Activated CD8-positive, alpha-beta memory T cell treated with anti-CD3 and anti-CD28 coated beads, Interleukin-2, amount 10 ng/mL, durations not matched to agents 7 days and 5 days (primary cell): ENCODE measurements around the gene AP3B2. TPM values are rescaled to one million over a fixed set of nuclear protein-coding genes. Genes with fewer than 3 reads are reported as not detected.
"Not testable (repeated sequence)": the region's sequence is repeated elsewhere in the genome, so short reads cannot be mapped to it uniquely, and the experiment has no call there.

Source experiments
- ATAC-seq: fragments of 150-1000 bp; cut with Tn5 transposase; one replicate; pipeline ENCODE4 v1.10.0; 2021; ENCODE audit warnings: moderate library complexity
- CTCF ChIA-PET: fragments of 350-600 bp; sonication (Branson Sonifier 250); formaldehyde crosslinking; loops from one replicate; lab custom pipeline; 2021; ENCODE audit warnings: antibody characterized with exemption; lab: Charles Lee
- DNase-seq: peaks from one replicate; pipeline ENCODE4 v3.0.0-alpha.2; 2020
- H3K27ac Mint-ChIP-seq: one replicate; pipeline ENCODE4 v1.8.0; 2021; ENCODE audit warnings: mild to moderate bottlenecking, mixed read lengths
- H3K27me3 Mint-ChIP-seq: one replicate; pipeline ENCODE4 v1.8.0; 2021; ENCODE audit warnings: mixed read lengths
- H3K36me3 Mint-ChIP-seq: one replicate; pipeline ENCODE4 v1.8.0; 2021; ENCODE audit warnings: mild to moderate bottlenecking, mixed read lengths
- H3K4me1 Mint-ChIP-seq: one replicate; pipeline ENCODE4 v1.8.0; 2021; ENCODE audit warnings: mixed read lengths
- H3K4me3 Mint-ChIP-seq: one replicate; pipeline ENCODE4 v1.8.0; 2021; ENCODE audit warnings: mild to moderate bottlenecking, moderate library complexity, mixed read lengths
- H3K9me3 Mint-ChIP-seq: one replicate; pipeline ENCODE4 v1.8.0; 2022; ENCODE audit warnings: low read depth, mixed read lengths
- total RNA-seq, 2 experiments: library from RNA; stranded (reverse); gene quantifications; one replicate each; pipeline ENCODE4 v1.2.3, GENCODE V29; 2021

The AP3B2 gene
- total RNA-seq, 2 experiments from 2014 or later = not detected

DNA sequence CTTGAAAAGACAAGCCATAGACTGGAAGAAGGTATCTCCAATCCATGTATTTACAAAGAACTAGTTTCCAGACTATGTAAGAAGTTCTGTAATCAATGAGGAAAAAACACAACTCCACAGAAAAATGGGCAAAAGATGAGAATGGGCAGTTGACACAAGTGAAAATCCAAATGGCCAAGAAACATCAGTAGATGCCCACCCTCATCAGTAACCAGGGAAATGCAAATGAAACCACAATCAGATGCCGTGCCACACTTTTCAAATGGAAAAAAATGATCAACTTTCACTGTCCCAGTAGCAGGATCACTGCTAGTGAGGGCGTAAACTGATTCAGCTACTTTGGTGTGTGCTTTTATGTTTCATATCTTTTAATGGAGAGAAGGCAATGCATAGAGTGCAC is 58.0 kb downstream of the AP3B2 start:
- Mint-ChIP-seq H3K9me3 (no peaks in the 10 kb centered on the region), H3K4me1 (peaks cover 2% of the 10 kb centered on the region), H3K36me3 (no peaks in the 10 kb centered on the region), H3K27me3 (peaks cover 46% of the 10 kb centered on the region), H3K27ac (no peak overlapping the region), H3K4me3 (no peak overlapping the region)
- DNase-seq = no peak
- CTCF ChIA-PET = no interaction called here
- ATAC-seq = no peak

DNA sequence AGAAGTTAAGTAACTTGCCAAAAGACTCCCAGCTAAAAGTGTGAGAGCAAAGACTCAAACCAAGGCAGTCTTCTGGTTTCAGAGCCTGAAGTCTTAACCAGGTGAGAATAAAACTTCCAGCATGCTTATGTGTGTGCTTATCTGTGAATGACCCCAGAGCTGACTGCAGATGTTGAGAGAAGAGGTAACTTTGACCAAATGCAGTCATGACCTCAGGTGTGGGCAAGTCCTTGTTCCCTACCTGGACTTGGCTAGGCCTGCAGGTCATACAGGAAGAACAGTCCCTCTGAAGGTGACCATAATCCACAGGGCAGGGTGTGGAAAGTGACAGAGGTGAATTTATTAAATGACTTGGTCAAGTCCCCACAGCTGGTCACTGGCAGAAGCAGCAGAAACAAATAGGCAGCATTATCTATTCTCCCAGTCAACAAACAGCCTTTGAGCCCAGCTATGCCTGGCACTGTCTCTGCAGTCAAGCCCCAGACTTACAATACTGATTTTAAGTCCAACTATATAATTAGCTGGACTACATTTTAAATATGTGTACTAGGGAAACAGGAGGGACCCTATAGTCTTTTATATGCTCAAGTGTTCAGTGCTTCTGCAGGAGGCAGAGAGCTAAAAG is 59.5 kb downstream of the AP3B2 start:
- Mint-ChIP-seq H3K27me3 (peaks cover 59% of the 10 kb centered on the region), H3K4me3 (no peak overlapping the region), H3K9me3 (no peaks in the 10 kb centered on the region), H3K4me1 (peaks cover 4% of the 10 kb centered on the region), H3K27ac (no peak overlapping the region), H3K36me3 (no peaks in the 10 kb centered on the region)
- DNase-seq = no peak
- ATAC-seq = no peak
- CTCF ChIA-PET = no interaction called here

DNA sequence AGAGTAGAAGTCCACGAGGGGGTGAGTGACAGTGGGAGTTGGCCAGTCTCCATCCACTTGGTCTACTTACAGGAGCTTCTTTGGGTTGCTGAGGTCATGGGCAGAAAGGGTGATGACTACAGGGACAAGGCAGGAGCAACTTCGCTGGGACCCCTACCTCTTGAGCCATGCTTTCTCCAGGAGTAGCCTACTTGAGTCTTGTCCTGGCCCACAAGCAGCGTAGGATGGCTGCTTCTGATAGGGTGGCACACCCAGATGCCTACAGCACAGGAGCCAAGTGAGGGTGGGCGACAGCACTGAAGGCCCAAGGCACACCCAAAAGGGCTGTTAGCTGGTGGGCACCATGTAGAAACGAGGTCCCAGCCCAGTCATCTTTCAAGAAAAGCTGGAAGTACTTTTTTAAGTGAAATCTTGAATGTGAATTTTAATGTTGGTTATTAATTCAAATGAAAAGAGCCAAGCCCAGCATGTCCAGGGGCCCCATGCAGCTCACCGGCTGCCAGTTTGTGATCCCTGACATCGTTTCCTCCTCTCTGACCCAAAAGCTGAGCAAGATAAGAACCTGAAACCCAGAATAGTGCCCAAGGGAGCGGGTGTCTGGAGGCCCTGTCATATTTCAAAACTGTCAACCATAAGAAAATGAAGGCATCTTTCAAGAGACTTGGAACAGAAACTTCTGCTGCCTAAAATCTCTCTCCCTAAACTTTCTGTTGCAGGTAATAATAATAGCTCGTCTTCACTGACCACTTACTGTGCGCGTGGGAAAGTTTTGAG is 60.3 kb downstream of the AP3B2 start:
- DNase-seq (no peak), ATAC-seq (no peak)
- no peaks in the 10 kb centered on the region for H3K9me3 Mint-ChIP-seq
- no peak overlapping the region for H3K27ac Mint-ChIP-seq
- H3K27me3 Mint-ChIP-seq = peaks cover 62% of the 10 kb centered on the region
- H3K36me3 Mint-ChIP-seq = no peaks in the 10 kb centered on the region
- H3K4me1 Mint-ChIP-seq = peaks cover 4% of the 10 kb centered on the region
- CTCF ChIA-PET = no interaction called here
- no peak overlapping the region for H3K4me3 Mint-ChIP-seq

DNA sequence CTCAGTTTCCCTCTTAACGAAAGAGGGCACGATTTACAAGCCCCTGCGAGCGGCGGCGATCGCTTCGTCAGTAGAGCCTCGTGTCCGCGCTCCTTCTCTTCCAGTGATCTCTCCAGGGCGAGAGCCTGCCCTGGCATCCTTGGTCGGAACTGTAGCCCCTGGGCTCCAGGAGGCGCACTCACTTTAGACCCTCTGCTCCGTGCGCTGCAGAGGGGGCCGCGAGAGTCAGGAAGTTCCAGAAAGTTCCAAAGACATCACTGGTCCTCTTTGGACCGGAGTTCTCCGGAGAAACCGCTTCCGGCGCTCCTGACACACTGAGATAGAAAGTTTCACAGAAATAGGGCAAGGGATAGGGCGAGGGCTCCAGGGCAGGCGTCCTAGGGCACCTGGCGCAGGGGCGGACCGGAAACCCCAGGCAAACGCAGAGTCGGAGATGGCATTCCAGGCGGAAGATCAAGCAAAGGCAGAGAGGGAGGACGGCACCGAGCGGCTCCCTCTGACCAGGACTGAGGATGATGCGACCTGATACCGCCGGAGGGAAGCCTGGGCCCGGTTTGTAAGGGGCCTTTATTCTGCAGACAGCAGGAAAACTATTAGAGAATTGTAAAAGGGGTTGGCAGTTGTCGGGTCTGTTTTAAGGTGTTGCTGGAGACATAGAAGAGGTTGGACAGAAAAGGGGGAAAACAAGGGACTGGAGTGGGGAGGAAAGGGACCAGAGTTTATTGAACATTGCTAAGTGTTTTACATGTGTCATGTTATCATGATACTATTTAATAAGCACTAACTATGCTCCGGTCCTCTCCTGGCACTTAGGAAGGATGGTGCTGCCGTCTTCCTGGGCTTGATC is 61.2 kb downstream of the AP3B2 start:
- Mint-ChIP-seq H3K9me3 (no peaks in the 10 kb centered on the region), H3K4me1 (peaks cover 4% of the 10 kb centered on the region), H3K27me3 (peaks cover 65% of the 10 kb centered on the region), H3K4me3 (no peak overlapping the region), H3K36me3 (no peaks in the 10 kb centered on the region), H3K27ac (no peak overlapping the region)
- DNase-seq (no peak), ATAC-seq (no peak)
- CTCF ChIA-PET = no interaction called here

DNA sequence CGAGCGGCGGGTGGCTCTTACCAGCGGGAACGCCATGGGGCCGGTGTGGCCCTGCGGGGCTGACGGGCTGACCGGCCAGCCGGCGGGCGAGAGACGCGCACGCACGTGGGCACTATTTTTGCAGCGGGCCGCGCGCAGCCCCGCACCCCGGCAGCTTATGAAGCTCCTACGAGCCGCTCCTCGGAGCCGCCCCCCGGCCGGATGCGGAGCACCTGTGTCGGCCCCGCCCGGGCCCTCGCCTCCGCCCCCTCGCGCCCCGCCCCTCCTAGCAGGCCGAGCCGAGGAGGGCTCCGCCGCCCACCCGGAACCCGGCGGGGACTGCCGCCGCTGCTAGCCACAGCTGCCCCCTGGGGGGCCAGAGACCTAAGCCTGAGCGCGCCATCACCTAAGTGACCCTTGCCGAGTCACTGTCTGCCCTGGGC is 61.8 kb downstream of the AP3B2 start:
- DNase-seq = peak; percentile 59
- no peaks in the 10 kb centered on the region for H3K36me3 Mint-ChIP-seq
- peak; percentile 83 for ATAC-seq
- no peak overlapping the region for H3K27ac Mint-ChIP-seq
- peaks cover 67% of the 10 kb centered on the region for H3K27me3 Mint-ChIP-seq
- H3K4me3 Mint-ChIP-seq = no peak overlapping the region
- H3K9me3 Mint-ChIP-seq = no peaks in the 10 kb centered on the region
- CTCF ChIA-PET = no interaction called here
- peaks cover 4% of the 10 kb centered on the region for H3K4me1 Mint-ChIP-seq

DNA sequence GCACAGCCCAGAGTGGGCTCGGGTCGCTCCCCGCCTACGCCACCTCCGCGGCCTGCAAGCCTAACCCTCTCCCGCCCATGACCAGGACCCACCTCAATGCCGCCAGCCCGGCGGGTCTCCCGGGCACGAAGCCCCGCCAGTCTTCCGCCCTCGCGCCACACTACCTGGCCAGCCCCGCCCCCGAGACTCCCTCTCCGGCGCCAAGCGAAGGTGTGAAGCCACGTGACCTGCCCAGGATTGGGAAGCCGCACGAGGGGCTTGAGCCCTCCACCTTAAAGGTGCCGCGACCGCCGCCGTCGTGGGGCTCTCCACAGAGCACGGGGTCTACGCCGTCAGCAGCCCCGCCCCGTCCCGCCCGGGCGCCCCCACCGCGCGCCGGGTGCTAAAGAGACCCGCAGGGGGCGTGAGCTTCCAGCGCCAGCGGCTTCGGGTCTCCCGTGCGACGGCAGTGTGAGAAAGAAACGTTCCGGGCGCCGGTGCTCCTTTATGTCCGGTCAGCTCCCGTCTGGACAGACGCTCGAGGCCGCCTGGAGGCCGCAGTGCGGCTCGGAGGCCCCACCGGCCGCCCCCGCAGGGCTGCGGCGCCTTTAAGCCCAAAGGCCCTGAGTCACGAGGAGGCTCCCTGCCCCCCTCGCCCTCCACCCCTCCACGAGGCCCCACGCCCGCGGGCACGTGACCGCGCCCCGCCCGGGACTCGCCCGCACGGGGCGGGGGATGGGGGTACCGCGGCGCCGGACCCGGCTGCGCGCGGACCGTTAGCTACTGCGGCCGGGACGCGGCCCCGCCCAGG is 62.4 kb downstream of the AP3B2 start, which contains the start of gene CPEB1:
CPEB1 (minus strand) TSS at position 319 of the 790 bp plus-strand sequence. CDS start 18,904 bp downstream, outside the sequence.
- ATAC-seq (peak; percentile 60), DNase-seq (no peak)
- Mint-ChIP-seq H3K4me3 (no peak within 1 kb of the TSS), H3K4me1 (peaks cover 4% of the 10 kb centered on the region), H3K27ac (no peak within 1 kb of the TSS), H3K27me3 (peaks cover 68% of the 10 kb centered on the region), H3K36me3 (no peaks in the 10 kb centered on the region), H3K9me3 (no peaks in the 10 kb centered on the region)
- CTCF ChIA-PET = no interaction called here

DNA sequence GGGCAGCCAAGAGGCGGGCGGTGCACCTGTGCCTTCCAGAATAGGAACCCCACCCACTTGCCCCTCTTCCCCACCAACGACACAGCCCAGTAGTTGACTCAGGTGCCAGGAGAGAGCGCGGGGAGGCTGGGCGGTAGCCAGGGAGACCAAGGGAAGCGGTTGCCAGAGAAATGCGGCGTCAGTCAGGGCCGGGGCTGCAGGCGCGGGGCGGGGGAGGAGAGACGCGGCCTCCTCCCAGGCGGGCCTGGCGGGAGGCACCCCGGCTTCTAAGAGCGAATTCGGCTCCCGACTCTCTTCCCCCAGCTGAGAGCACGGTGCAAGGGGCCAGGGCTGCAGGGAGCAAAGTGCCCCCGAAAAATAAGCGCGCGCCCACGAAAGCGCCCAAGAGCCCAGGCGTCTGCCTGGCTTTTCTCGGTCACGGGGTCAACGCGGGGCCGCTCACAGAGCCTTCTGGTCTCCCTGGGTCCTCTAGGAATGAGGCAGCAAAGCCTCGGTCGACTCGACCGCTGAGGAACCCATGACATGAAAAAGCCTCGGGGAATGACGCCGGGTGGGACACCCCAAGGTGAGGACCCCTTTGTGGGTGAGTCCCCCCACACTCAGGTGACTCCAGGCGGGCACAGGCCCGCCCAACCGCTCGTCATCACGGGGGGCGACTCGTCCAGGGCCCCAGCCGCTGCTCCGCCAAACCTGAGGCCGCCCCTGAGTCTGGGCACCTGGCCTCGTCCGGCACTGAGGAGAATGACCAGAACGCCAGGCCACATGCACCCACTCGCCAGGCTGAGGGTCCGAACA is 63.2 kb downstream of the AP3B2 start:
- Mint-ChIP-seq H3K9me3 (no peaks in the 10 kb centered on the region), H3K27me3 (peaks cover 73% of the 10 kb centered on the region), H3K27ac (no peak overlapping the region), H3K4me1 (peaks cover 4% of the 10 kb centered on the region), H3K36me3 (no peaks in the 10 kb centered on the region), H3K4me3 (no peak overlapping the region)
- DNase-seq (no peak), ATAC-seq (no peak)
- CTCF ChIA-PET = no interaction called here

DNA sequence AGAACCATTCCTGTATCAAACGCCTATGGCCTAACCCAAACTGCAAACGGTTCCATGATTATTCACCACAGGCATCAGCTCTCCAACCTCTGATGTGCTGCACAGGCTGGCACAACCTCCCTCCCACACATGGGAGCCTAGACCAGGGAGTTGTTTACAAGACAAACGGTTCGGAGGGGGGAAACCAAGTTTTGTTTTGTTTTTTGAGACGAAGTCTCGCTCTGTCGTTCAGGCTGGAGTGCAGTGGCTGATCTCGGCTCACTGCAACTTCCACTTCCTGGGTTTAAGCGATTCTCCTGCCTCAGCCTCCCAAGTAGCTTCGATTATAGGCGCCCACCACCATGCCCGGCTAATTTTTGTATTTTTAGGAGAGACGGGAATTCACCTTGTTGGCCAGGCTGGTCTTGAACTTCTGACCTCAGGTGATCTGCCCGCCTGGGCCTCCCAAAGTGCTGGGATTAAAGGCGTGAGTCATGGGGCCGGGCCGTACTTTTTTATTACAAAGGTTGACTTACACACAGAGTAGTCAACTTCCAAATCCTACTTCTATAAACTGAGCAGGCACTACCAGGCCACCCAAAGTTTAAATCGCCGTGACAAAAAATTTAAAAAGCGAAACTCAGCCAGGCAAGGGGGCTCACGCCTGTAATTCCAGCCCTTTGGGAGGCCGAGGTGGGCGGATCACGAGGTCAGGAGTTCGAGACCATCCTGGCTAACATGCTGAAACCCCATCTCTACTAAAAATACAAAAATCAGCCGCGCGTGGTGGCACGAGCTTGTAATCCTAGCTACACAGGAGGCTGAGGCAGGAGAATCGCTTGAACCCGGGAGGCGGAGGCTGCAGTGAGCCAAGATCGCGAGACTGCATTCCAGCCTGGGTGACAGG is 64.5 kb downstream of the AP3B2 start:
- H3K9me3 Mint-ChIP-seq, H3K4me1 Mint-ChIP-seq, H3K4me3 Mint-ChIP-seq, H3K36me3 Mint-ChIP-seq, ATAC-seq, H3K27ac Mint-ChIP-seq, DNase-seq, CTCF ChIA-PET: not testable (repeated sequence)
- peaks cover 80% of the 10 kb centered on the region for H3K27me3 Mint-ChIP-seq

DNA sequence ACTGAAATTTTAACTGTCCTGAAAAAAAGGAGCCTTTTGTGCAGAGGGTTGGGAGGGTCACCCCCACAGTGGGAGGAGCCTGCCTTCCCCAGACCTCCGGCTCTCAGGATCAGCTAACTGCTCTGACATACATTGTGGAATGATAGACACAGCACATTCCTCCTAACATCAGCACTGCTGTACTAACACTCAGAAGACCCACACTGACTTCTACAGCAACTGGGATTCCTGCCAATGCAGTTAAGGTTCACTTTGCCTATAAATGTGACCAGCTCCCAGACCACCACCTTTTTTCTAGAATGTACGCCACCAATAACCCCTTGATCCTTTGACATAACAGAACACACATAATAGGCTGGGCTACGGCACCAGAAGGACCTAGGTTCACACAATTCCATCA is 65.7 kb downstream of the AP3B2 start:
- DNase-seq (no peak), ATAC-seq (no peak)
- H3K27me3 Mint-ChIP-seq = peaks cover 80% of the 10 kb centered on the region
- peaks cover 4% of the 10 kb centered on the region for H3K4me1 Mint-ChIP-seq
- CTCF ChIA-PET = no interaction called here
- H3K27ac Mint-ChIP-seq = no peak overlapping the region
- no peak overlapping the region for H3K4me3 Mint-ChIP-seq
- H3K36me3 Mint-ChIP-seq = no peaks in the 10 kb centered on the region
- H3K9me3 Mint-ChIP-seq = no peaks in the 10 kb centered on the region

DNA sequence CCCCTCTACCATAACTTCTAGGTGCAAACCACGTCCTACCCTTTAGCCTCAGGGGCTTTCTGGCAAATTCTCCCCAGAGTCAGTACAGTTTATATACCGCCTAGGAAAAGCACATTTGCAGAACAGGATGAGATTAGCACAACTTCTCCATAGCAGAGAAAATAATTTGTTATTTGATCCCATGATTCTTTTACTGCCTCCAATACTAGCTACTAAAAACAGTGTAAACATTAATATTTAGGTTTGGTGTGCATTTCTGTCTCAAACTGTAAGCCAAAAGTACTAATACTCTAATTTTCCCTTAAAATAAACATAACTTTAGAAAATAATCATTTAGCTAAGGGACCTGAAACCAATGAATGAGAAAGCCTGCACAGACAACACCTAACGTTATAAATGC is 67.0 kb downstream of the AP3B2 start:
- DNase-seq = no peak
- H3K9me3 Mint-ChIP-seq = no peaks in the 10 kb centered on the region
- peaks cover 2% of the 10 kb centered on the region for H3K4me1 Mint-ChIP-seq
- H3K36me3 Mint-ChIP-seq = no peaks in the 10 kb centered on the region
- H3K27me3 Mint-ChIP-seq = peaks cover 76% of the 10 kb centered on the region
- H3K4me3 Mint-ChIP-seq = no peak overlapping the region
- H3K27ac Mint-ChIP-seq = no peak overlapping the region
- CTCF ChIA-PET = interaction anchor here (0.5 to 1.5 kb wide), 2 partner anchors 37 to 68 kb away, joined by 3 read pairs; no protein-coding TSS in a partner anchor
- ATAC-seq = no peak

DNA sequence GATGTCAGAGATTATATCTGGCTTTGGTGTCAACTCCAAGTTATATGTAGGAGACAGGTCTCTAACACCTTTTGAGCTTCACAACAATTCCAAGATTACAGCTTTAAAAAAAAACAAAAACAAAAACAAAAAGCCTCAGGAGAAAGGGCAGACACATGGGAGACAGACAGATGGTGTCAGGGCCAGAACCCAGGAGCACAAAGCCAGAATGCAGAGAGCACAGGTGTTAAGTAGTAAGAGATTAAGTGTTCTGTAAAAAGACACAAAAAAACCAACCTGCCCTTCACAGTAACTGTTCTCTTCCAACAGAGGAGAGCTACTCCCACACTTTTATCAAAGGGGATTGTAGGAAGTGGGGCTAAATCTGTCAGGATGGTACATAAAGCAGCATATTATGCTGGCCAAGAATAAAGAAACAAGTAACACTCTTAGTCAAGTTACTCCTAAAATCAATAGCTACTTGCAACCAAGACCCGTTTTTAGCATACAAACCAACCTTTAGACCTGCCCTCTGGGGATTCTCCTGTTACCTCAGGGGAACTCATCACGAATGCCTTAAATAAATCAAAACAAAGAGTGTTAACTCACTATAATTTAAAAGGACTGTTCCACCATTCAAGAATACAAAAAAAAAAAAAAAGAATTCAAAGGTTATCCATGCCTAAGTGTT is 68.4 kb downstream of the AP3B2 start:
- no peaks in the 10 kb centered on the region for H3K9me3 Mint-ChIP-seq
- H3K27me3 Mint-ChIP-seq = peaks cover 82% of the 10 kb centered on the region
- H3K4me1 Mint-ChIP-seq = peaks cover 2% of the 10 kb centered on the region
- no peak overlapping the region for H3K4me3 Mint-ChIP-seq
- H3K36me3 Mint-ChIP-seq = no peaks in the 10 kb centered on the region
- no peak overlapping the region for H3K27ac Mint-ChIP-seq
- no peak for ATAC-seq
- CTCF ChIA-PET = interaction anchor here (0.7 to 1.5 kb wide), 2 partner anchors 19 to 38 kb away, joined by 3 to 4 read pairs; no protein-coding TSS in a partner anchor
- DNase-seq = no peak
